SK-N-SH (cell line): ENCODE results near the gene TMEM87B. TPM values are rescaled to one million over a fixed set of nuclear protein-coding genes. Genes with fewer than 3 reads are reported as not detected.
"Not testable (repeated sequence)": the region's sequence is repeated elsewhere in the genome, so short reads cannot be mapped to it uniquely, and the experiment has no call there.

ENCODE experiments used
- CTCF ChIA-PET: fragments of 300-600, 350-600 bp; formaldehyde crosslinking; extraction: SDS; loops from one replicate; lab custom pipeline; 2021; lab: Yijun Ruan, JAX
- POLR2A ChIA-PET: fragments of 350-600 bp; sonication (Branson Sonifier 250); formaldehyde crosslinking; extraction: SDS; loops from one replicate; lab custom pipeline; 2020; ENCODE audit warnings: antibody characterized with exemption, inconsistent platforms; lab: Yijun Ruan, JAX
- DNase-seq: peaks from one replicate; pipeline ENCODE4 v3.0.0; 2012
- H2AFZ ChIP-seq: fragments of 200-600 bp; sonication (generic); 2 replicates; pipeline ENCODE4 v1.8.1; 2016; ENCODE audit warnings: antibody characterized with exemption, mild to moderate bottlenecking, low read depth
- H3F3A ChIP-seq: fragments of 200-600 bp; sonication (generic); replicated peaks from 2 replicates; pipeline ENCODE3; 2016; ENCODE audit warnings: antibody characterized with exemption, mild to moderate bottlenecking; ENCODE audit not compliant: insufficient read depth
- H3K27ac ChIP-seq, 2 experiments: fragments of 200-500 bp in 1 of 2; fragments of 200-600 bp in 1 of 2; sonication (Bioruptor generic) in 1 of 2; sonication (generic), shearing (Covaris generic) in 1 of 2; 2 replicates each; pipeline versions ENCODE4 v1.5.1 to v1.6.1; 2014 to 2016; ENCODE audit warnings: low read depth in 2 of 2, inconsistent platforms in 1 of 2, low read length in 1 of 2, mild to moderate bottlenecking in 1 of 2, mixed read lengths in 1 of 2
- H3K27me3 ChIP-seq: fragments of 200-600 bp; sonication (generic), shearing (Covaris generic); 2 replicates; pipeline ENCODE4 v1.6.1; 2016; ENCODE audit warnings: mixed run types; ENCODE audit not compliant: insufficient read depth
- H3K36me3 ChIP-seq, 2 experiments: fragments of 200-500 bp in 1 of 2; fragments of 200-600 bp in 1 of 2; sonication (Bioruptor generic) in 1 of 2; sonication (generic) in 1 of 2; replicated peaks in 1 of 2; 2 replicates each; pipeline versions ENCODE3 to v1.5.1; 2014 to 2016; ENCODE audit warnings: low read length in 1 of 2, mild to moderate bottlenecking in 1 of 2; ENCODE audit not compliant: insufficient read depth in 2 of 2, control insufficient read depth in 1 of 2
- H3K4me1 ChIP-seq, 2 experiments: fragments of 200-500 bp in 1 of 2; fragments of 200-600 bp in 1 of 2; sonication (Bioruptor generic) in 1 of 2; sonication (generic), shearing (Covaris generic) in 1 of 2; 2 replicates each; pipeline versions ENCODE4 v1.5.1 to v1.6.1; 2014 to 2016; ENCODE audit warnings: low read depth in 1 of 2, low read length in 1 of 2, mixed run types in 1 of 2; ENCODE audit not compliant: insufficient read depth in 2 of 2, control insufficient read depth in 1 of 2
- H3K4me2 ChIP-seq: fragments of 200-600 bp; sonication (generic), shearing (Covaris generic); 2 replicates; pipeline ENCODE4 v1.6.1; 2017; ENCODE audit warnings: mixed run types
- H3K4me3 ChIP-seq, 2 experiments: fragments of 200-500 bp in 1 of 2; fragments of 200-600 bp in 1 of 2; sonication (Bioruptor generic) in 1 of 2; sonication (generic), shearing (Covaris generic) in 1 of 2; 2 replicates each; pipeline versions ENCODE4 v1.5.1 to v1.8.1; 2014 to 2016; ENCODE audit warnings: low read depth in 2 of 2, inconsistent platforms in 1 of 2, low read length in 1 of 2, mild to moderate bottlenecking in 1 of 2, mixed read lengths in 1 of 2, moderate library complexity in 1 of 2
- H3K79me2 ChIP-seq: fragments of 200-600 bp; sonication (generic); 2 replicates; pipeline ENCODE4 v1.8.1; 2017; ENCODE audit warnings: mild to moderate bottlenecking; ENCODE audit not compliant: insufficient read depth
- H3K9ac ChIP-seq: fragments of 200-600 bp; sonication (generic); 2 replicates; pipeline ENCODE4 v1.6.1; 2017; ENCODE audit warnings: mixed run types
- H3K9me2 ChIP-seq: fragments of 200-600 bp; sonication (generic); 2 replicates; pipeline ENCODE4 v1.6.1; 2017; ENCODE audit warnings: mixed run types
- H3K9me3 ChIP-seq: fragments of 200-600 bp; sonication (generic); 2 replicates; pipeline ENCODE4 v1.6.1; 2017; ENCODE audit warnings: mixed run types, mild to moderate bottlenecking, moderate library complexity
- H4K20me1 ChIP-seq: fragments of 200-600 bp; sonication (generic); 2 replicates; pipeline ENCODE4 v1.6.1; 2017; ENCODE audit warnings: mild to moderate bottlenecking, mixed run types; ENCODE audit not compliant: insufficient read depth
- EP300 ChIP-seq, 2 experiments: IDR thresholded peaks; 2 replicates each; pipeline versions ENCODE4 v1.4.0 to v1.6.1; 2012; ENCODE audit warnings: borderline replicate concordance in 1 of 2, low read depth in 1 of 2, low read length in 1 of 2
- FOXM1 ChIP-seq: IDR thresholded peaks from 2 replicates; pipeline ENCODE4 v1.4.0; 2012; ENCODE audit warnings: low read depth, mild to moderate bottlenecking
- GATA2 ChIP-seq: sonication (generic); formaldehyde crosslinking; IDR thresholded peaks from 2 replicates; pipeline ENCODE4 v1.5.0; 2020; ENCODE audit warnings: mild to moderate bottlenecking, missing genetic modification reagents
- PBX3 ChIP-seq: IDR thresholded peaks from 2 replicates; pipeline ENCODE4; 2012
- POLR2AphosphoS5 ChIP-seq: IDR thresholded peaks from 2 replicates; pipeline ENCODE4 v1.6.1; 2012; ENCODE audit warnings: low read depth, low read length
- RAD21 ChIP-seq: IDR thresholded peaks from 2 replicates; pipeline ENCODE4 v1.6.1; 2012; ENCODE audit warnings: mild to moderate bottlenecking, low read length
- RXRA ChIP-seq: IDR thresholded peaks from 2 replicates; pipeline ENCODE4 v1.4.0; 2012; ENCODE audit warnings: low read depth, mild to moderate bottlenecking, borderline replicate concordance
- TAF1 ChIP-seq: IDR thresholded peaks from 2 replicates; pipeline ENCODE4 v1.6.1; 2012; ENCODE audit warnings: low read depth, mild to moderate bottlenecking, low read length, moderate library complexity, borderline replicate concordance
- YY1 ChIP-seq: IDR thresholded peaks from 2 replicates; pipeline ENCODE4 v1.4.0; 2012; ENCODE audit warnings: low read depth, mild to moderate bottlenecking
- WGBS: methylation state at CpG from one replicate; pipeline ENCODE4 v1.1.6; 2017; ENCODE audit warnings: low lambda C conversion rate; 5-methylcytosine and 5-hydroxymethylcytosine counted together
- polyA plus RNA-seq, 3 experiments: library from polyadenylated mRNA; depleted of rRNA; stranded (reverse); fragments of >200 nt; gene quantifications; 2 replicates each; pipeline ENCODE4 v1.2.3, GENCODE V29; 2012

Gene TMEM87B
- polyA plus RNA-seq, 1 of the 3 experiments (the other 2 are of a cell fraction), result 7.9 TPM

GRCh38 chr2:112109278-112109677 lies 54.2 kb downstream of the TMEM87B start:
- POLR2A ChIA-PET, result no interaction called here
- TF ChIP-seq YY1, result no peak
- no peak for TF ChIP-seq EP300 (IDR thresholded peaks at IDR 0.05; ENCODE audit: borderline replicate concordance in 1 of 2, low read depth in 1 of 2, low read length in 1 of 2)
- TF ChIP-seq POLR2AphosphoS5, result no peak
- TF ChIP-seq RAD21, result no peak
- no peak for TF ChIP-seq FOXM1
- TF ChIP-seq GATA2 (CRISPR knock-in tag), result no peak
- no peak for TF ChIP-seq PBX3
- TF ChIP-seq, all 33 proteins: peak for 0
- Histone ChIP-seq H3K9me3 (peaks cover 11% of the 10 kb centered on the region; the same call in 1 of the 2 replicates), H3K27ac (no peak overlapping the region), H3F3A (peaks cover 4% of the 10 kb centered on the region), H3K4me1 (no peaks in the 10 kb centered on the region), H4K20me1 (no peaks in the 10 kb centered on the region), H3K79me2 (no peaks in the 10 kb centered on the region), H2AFZ (no peak overlapping the region), H3K9me2 (no peaks in the 10 kb centered on the region), H3K4me2 (no peak overlapping the region), H3K4me3 (no peak overlapping the region), H3K36me3 (peaks cover 71 to 86% of the 10 kb centered on the region in 2 experiments), H3K9ac (no peak overlapping the region), H3K27me3 (no peaks in the 10 kb centered on the region)
- DNase-seq, result no peak
- CTCF ChIA-PET, result interaction anchor here (4.9 kb wide), 1 partner anchor 12 kb away, joined by 23 read pairs; no protein-coding TSS in a partner anchor

- H3K27ac ChIP-seq, result no peak overlapping the region
- POLR2A ChIA-PET, result no interaction called here
- TF ChIP-seq TAF1 (no peak), RXRA (no peak)
- TF ChIP-seq, all 33 proteins: peak for 0
- no peaks in the 10 kb centered on the region for H3K9me2 ChIP-seq
- CTCF ChIA-PET, result interaction anchor here (0.9 to 4.9 kb wide), 2 partner anchors 11 to 213 kb away, joined by 3 to 23 read pairs; partner anchors contain the start of gene MERTK
- WGBS, result 95% methylated on average over 1 of the region's 1 CpG
- H4K20me1 ChIP-seq, result no peaks in the 10 kb centered on the region
- no peak overlapping the region for H2AFZ ChIP-seq
- H3K27me3 ChIP-seq, result no peaks in the 10 kb centered on the region
- peaks cover 58 to 76% of the 10 kb centered on the region in 2 experiments for H3K36me3 ChIP-seq
- H3K4me2 ChIP-seq, result no peak overlapping the region
- no peaks in the 10 kb centered on the region for H3K4me1 ChIP-seq
- no peaks in the 10 kb centered on the region for H3F3A ChIP-seq
- H3K4me3 ChIP-seq, result no peak overlapping the region
- no peak for DNase-seq
- H3K79me2 ChIP-seq, result no peaks in the 10 kb centered on the region
- H3K9me3 ChIP-seq, result peaks cover 11% of the 10 kb centered on the region; the same call in 1 of the 2 replicates
- H3K9ac ChIP-seq, result no peak overlapping the region
These were observed 55.9 kb downstream of the TMEM87B start for GRCh38 chr2:112110966-112111365.

GRCh38 chr2:112113354-112113753 lies 58.3 kb downstream of the TMEM87B start:
- H3K9ac ChIP-seq, DNase-seq, H3K4me1 ChIP-seq, H4K20me1 ChIP-seq, H3K27ac ChIP-seq, H3F3A ChIP-seq, H3K27me3 ChIP-seq, H2AFZ ChIP-seq, H3K9me2 ChIP-seq, H3K79me2 ChIP-seq, POLR2A ChIA-PET, H3K9me3 ChIP-seq, H3K4me3 ChIP-seq, H3K4me2 ChIP-seq: not testable (repeated sequence)
- CTCF ChIA-PET, result interaction anchor here (1.0 kb wide), 1 partner anchor 9 kb away, joined by 3 read pairs; no protein-coding TSS in a partner anchor
- peaks cover 63 to 67% of the 10 kb centered on the region in 2 experiments for H3K36me3 ChIP-seq
- 97% methylated on average over 4 of the region's 4 CpGs for WGBS
